ENCODE results near the gene RTTN.

Gene RTTN

DNA sequence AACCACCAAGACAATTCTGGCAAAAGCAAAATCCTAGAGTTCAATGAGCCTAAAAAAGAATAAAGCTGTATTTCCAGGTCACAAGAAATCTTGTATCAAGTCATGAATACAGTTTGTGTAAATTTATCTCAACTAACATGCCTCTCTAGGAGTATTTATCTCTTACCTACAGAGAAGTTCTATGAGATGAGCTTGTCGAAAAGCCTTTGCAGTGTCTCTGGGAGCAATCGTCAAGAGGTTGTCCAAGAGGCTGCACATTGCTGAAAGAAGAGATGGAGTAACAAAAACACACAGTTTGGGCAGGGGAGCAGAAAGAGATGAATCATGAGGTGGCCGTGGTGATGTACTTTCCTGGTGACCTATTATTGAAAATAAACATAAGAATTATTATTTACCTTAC, 145.8 kb downstream of the RTTN start:
- no peak overlapping the region for H3K4me3 ChIP-seq (ENCODE audit: low read depth in 1 of 2, low read length in 1 of 2)
- no peak overlapping the region for H3K27ac ChIP-seq
- no peaks in the 10 kb centered on the region for H3K27me3 ChIP-seq
- H3K9me3 ChIP-seq = no peaks in the 10 kb centered on the region
- TF ChIP-seq, protein P1, sequence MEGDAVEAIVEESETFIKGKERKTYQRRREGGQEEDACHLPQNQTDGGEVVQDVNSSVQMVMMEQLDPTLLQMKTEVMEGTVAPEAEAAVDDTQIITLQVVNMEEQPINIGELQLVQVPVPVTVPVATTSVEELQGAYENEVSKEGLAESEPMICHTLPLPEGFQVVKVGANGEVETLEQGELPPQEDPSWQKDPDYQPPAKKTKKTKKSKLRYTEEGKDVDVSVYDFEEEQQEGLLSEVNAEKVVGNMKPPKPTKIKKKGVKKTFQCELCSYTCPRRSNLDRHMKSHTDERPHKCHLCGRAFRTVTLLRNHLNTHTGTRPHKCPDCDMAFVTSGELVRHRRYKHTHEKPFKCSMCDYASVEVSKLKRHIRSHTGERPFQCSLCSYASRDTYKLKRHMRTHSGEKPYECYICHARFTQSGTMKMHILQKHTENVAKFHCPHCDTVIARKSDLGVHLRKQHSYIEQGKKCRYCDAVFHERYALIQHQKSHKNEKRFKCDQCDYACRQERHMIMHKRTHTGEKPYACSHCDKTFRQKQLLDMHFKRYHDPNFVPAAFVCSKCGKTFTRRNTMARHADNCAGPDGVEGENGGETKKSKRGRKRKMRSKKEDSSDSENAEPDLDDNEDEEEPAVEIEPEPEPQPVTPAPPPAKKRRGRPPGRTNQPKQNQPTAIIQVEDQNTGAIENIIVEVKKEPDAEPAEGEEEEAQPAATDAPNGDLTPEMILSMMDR (IDR thresholded peaks at IDR 0.05) = no peak
- peaks cover 21% of the 10 kb centered on the region for H3K36me3 ChIP-seq
- no peaks in the 10 kb centered on the region for H3K4me1 ChIP-seq (ENCODE audit: control insufficient read depth in 1 of 2, insufficient read depth in 1 of 2, low read depth in 1 of 2, low read length in 1 of 2)

DNA sequence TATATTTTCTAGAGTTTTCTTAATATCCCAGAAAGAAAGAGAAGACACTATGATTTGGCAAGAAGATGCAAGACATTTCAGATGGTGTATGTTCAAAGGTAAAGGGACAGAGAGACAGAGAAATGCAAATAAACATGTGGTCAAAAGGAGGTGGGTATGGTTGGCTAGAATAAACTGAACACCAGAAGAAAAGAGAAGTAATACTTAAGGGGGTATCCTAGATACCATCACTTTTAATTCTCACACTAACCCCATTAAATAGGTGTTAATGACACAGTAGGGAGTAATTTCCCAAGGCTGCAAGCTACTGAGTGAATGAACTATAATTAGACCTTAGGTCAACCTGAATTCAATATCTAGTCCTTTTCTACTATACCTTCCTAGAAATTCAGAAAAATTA, 146.6 kb downstream of the RTTN start:
- H3K36me3 ChIP-seq = peaks cover 24% of the 10 kb centered on the region
- no peaks in the 10 kb centered on the region for H3K4me1 ChIP-seq (ENCODE audit: control insufficient read depth in 1 of 2, insufficient read depth in 1 of 2, low read depth in 1 of 2, low read length in 1 of 2)

DNA sequence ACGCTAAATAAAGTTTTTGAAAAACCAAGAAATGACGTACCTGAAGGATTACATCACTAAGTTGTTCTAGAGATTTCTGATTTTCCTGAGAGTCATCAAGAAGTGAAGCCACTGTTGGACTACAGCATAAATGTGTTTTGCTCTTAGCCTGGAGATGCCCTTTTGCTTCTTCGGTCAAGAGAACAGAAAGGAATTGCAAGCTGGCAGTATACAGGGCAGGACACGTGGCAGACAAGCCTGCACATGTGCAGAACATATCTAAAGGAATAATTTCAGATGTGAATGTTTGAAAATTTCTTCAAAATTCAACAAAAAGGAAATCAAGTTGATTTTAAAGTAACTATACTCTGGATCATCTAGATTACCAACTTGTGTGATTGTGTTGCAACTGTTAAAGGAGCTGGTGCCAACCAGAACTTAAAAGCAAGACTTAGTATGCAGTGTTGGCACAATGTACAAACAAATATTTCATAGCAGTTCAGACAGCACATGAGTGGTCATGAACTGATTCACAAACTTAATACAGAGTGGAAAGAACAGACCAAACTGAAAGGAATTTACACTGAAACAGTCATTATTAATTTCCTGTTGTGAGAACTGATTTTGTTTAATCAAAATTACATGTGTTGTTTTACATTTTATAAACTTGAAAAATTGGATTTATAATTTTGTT, 157.4 kb downstream of the RTTN start:
- no peak overlapping the region for H3K4me3 ChIP-seq (ENCODE audit: low read depth in 1 of 2, low read length in 1 of 2)
- no peaks in the 10 kb centered on the region for H3K4me1 ChIP-seq (ENCODE audit: control insufficient read depth in 1 of 2, insufficient read depth in 1 of 2, low read depth in 1 of 2, low read length in 1 of 2)
- TF ChIP-seq, protein P1 (IDR thresholded peaks at IDR 0.05) = no peak
- H3K27me3 ChIP-seq = no peaks in the 10 kb centered on the region
- H3K27ac ChIP-seq = no peak overlapping the region
- H3K9me3 ChIP-seq = no peaks in the 10 kb centered on the region
- peaks cover 3% of the 10 kb centered on the region for H3K36me3 ChIP-seq

More for the DNA sequence above, 146.6 kb downstream of the RTTN start:
- Histone ChIP-seq H3K27ac (no peak overlapping the region), H3K4me3 (ENCODE audit: low read depth in 1 of 2, low read length in 1 of 2) (no peak overlapping the region), H3K9me3 (no peaks in the 10 kb centered on the region), H3K27me3 (no peaks in the 10 kb centered on the region)
- TF ChIP-seq, protein P1 (IDR thresholded peaks at IDR 0.05) = no peak

DNA sequence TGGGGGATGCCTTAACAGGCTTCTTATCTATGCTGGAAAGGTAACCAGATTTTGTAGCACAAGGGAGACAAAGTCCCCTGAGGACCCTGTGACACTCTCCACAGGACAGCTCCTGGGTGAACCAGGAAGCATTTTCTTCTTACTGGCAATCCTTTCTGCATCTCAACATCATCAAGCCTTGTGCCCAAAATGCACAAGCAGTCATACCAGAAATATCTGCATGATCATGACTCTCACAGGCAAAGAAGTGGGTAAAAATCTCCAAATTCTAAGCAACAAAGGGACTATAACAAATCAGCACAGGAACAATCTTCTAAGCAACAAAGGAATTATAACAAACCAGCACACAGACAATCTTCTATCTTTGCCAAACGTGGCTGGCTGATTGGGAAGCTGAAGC, 158.7 kb downstream of the RTTN start:
- H3K36me3 ChIP-seq = no peaks in the 10 kb centered on the region
- no peak overlapping the region for H3K4me3 ChIP-seq (ENCODE audit: low read depth in 1 of 2, low read length in 1 of 2)

DNA sequence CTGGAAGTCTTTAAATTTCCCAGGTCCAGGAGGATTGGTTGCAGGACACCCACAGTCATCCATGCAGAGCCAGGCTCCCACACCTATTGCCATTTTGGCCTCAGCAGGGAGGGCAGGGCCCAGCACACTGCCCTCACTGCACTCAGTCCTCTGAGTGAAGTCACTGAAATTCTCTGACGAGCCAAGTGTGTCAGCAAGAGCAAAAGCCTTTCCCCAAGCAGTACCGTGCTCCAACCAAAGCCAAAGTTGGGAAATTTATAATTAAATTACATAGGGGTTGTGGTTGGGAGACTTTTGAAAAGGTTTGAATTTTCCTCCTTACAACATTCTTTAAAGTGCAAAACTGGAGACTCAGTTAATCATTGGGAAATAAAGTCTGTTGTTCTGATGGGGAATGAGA, 159.3 kb downstream of the RTTN start:
- TF ChIP-seq, protein P1 (IDR thresholded peaks at IDR 0.05) = no peak
- Histone ChIP-seq H3K27me3 (no peaks in the 10 kb centered on the region), H3K9me3 (no peaks in the 10 kb centered on the region), H3K27ac (no peak overlapping the region), H3K4me3 (ENCODE audit: low read depth in 1 of 2, low read length in 1 of 2) (no peak overlapping the region), H3K36me3 (no peaks in the 10 kb centered on the region), H3K4me1 (ENCODE audit: control insufficient read depth in 1 of 2, insufficient read depth in 1 of 2, low read depth in 1 of 2, low read length in 1 of 2) (no peaks in the 10 kb centered on the region)

More for the DNA sequence above, 158.7 kb downstream of the RTTN start:
- H3K4me1 ChIP-seq (ENCODE audit: control insufficient read depth in 1 of 2, insufficient read depth in 1 of 2, low read depth in 1 of 2, low read length in 1 of 2) = no peaks in the 10 kb centered on the region
- no peaks in the 10 kb centered on the region for H3K27me3 ChIP-seq
- TF ChIP-seq, protein P1 (IDR thresholded peaks at IDR 0.05) = no peak
- H3K9me3 ChIP-seq = no peaks in the 10 kb centered on the region
- H3K27ac ChIP-seq = no peak overlapping the region

Data from neutrophil (primary cell).